Measurements from ENCODE around the gene TMEM92. TPM values are rescaled to one million over a fixed set of nuclear protein-coding genes. Genes with fewer than 3 reads are reported as not detected.

TMEM92 gene
- total and polyA plus RNA-seq, 3 experiments from 2014 or later: not detected

DNA sequence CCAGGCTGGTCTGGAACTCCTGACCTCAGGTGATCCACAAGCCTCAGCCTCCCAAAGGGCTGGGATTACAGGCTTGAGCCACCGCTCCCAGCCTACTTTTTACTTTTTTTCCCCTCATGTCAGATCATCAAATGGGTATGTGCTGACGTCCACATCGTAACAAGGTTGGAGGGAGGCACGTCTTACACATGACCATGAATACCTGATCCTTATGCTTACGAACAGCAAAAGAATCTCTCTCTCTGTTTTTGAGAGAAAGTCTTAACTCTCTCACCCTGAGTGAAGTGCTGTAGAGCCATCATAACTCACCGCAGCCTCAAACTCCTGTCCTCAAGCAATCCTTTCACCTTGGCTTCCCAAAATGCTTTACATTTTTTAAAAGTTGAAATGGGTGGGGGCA lies 29.5 kb upstream of the TMEM92 start:
- Mint-ChIP-seq H3K27me3 (peaks cover 25 to 61% of the 10 kb centered on the region in 2 donors), H3K27ac (no peak overlapping the region), H3K4me3 (no peak overlapping the region), H3K36me3 (peaks cover 0 to 10% (median 3%) of the 10 kb centered on the region in 3 donors), H3K9me3 (peaks cover 14 to 27% (median 24%) of the 10 kb centered on the region in 5 donors), H3K4me1 (no peaks in the 10 kb centered on the region)
- no peak overlapping the region for H3K27ac ChIP-seq (ENCODE audit: low read depth, low read length)
- ChIA-PET CTCF (no interaction called here), POLR2A (no interaction called here)
- H3K4me3 ChIP-seq (ENCODE audit: low read length): no peak overlapping the region
- no peak for DNase-seq
- no peaks in the 10 kb centered on the region for H3K27me3 ChIP-seq (ENCODE audit: insufficient read depth, low read length, poor library complexity, severe bottlenecking)
- no peaks in the 10 kb centered on the region for H3K9me3 ChIP-seq (ENCODE audit: low read length)
- no peaks in the 10 kb centered on the region for H3K36me3 ChIP-seq (ENCODE audit: insufficient read depth, low read length)
- no peaks in the 10 kb centered on the region for H3K4me1 ChIP-seq (ENCODE audit: insufficient read depth, low read length)

DNA sequence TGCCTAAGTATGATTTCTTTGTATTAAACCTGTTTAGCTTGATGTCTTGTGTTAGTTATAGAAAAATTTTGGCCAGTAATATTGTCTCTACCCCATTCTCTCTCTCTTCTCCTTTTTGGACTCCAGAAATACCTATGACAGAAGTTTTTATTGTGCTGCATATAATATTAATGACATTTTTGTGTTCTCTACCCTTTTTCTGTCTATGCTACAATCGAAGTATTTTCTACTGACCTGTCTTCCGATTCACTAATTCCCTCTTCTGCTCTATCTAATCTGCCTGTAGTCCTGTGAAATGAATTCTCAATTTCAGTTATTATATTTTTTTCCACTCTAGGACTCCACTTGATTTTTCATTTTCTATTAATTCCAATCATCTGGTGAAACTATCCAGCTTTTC lies 26.0 kb upstream of the TMEM92 start:
- no peaks in the 10 kb centered on the region for H3K36me3 ChIP-seq (ENCODE audit: insufficient read depth, low read length)
- no peaks in the 10 kb centered on the region for H3K9me3 ChIP-seq (ENCODE audit: low read length)
- no peaks in the 10 kb centered on the region for H3K27me3 ChIP-seq (ENCODE audit: insufficient read depth, low read length, poor library complexity, severe bottlenecking)
- no peak overlapping the region for H3K27ac ChIP-seq (ENCODE audit: low read depth, low read length)
- no peak for DNase-seq
- H3K36me3 Mint-ChIP-seq: peaks cover 0 to 16% (median 7%) of the 10 kb centered on the region in 3 donors
- peaks cover 31 to 53% of the 10 kb centered on the region in 2 donors for H3K27me3 Mint-ChIP-seq
- no peaks in the 10 kb centered on the region for H3K4me1 Mint-ChIP-seq
- no peak overlapping the region for H3K4me3 Mint-ChIP-seq
- H3K9me3 Mint-ChIP-seq: peaks cover 20 to 36% (median 24%) of the 10 kb centered on the region in 5 donors
- H3K4me3 ChIP-seq (ENCODE audit: low read length): no peak overlapping the region
- no peaks in the 10 kb centered on the region for H3K4me1 ChIP-seq (ENCODE audit: insufficient read depth, low read length)
- ChIA-PET CTCF (no interaction called here), POLR2A (no interaction called here)
- no peak overlapping the region for H3K27ac Mint-ChIP-seq

DNA sequence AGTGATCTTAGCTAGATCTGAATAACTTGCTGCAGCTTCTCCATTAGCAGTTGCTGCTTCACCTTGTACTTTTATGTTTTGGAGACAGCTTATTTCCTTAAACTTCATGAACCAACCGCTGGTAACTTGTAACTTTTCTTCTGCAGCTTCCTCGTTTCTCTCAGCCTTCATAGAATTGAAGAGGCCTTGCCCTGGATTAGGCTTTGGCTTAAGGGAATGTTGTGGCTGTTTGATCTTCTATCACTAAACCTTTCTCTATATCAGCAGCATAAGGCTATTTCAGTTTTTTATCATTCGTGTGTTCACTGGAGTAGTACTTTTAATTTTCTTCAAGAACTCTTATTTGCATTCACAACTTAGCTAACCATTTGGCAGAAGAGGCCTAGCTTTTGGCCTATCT lies 21.5 kb upstream of the TMEM92 start:
- POLR2A ChIA-PET: no interaction called here
- no peak for DNase-seq
- H3K4me3 Mint-ChIP-seq: no peak overlapping the region

DNA sequence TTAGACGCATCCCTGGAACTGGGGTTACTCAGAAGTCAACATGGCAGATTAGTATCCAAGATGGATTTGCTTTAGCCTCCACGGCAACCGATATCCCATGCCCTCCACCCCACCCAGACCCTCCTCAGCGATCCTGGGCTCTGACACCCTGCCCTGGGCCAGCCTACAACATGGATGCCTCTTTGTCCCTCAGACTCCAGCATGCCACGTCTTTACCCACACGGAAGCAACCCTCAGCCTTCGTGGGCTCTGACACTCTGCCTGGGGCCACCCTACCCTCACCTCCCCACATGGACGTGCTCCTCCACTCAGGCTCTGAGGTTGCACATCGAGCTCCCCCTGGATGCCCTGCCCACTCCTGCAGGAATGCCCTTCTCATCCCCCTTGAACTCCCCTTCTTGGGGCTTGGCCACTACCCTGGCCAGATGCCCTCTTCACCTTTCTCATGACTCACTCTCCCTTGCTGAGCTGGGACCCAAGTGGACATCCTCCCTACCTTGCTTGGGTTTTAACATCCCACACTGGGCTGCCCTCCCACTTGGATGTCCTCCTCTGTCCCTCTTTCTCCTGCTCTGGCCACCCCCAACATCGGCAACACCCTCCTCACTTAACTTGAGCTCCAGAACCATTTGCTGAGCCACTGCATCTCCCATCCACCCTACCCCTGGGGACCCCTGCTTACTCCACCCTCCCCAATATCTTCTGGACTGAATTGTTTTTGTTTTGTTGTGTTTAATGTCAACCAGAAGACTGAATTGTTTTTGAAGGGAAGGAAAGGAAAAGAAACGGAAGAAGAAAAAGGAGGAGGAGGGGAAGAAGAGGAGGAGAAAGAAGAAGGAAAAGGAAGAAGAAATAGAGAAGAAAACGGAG lies 18.3 kb upstream of the TMEM92 start:
- H3K4me3 ChIP-seq (ENCODE audit: low read length): no peak overlapping the region
- peaks cover 0 to 6% (median 4%) of the 10 kb centered on the region in 3 donors for H3K36me3 Mint-ChIP-seq
- ChIA-PET CTCF (interaction anchor here (1.5 kb wide), 1 partner anchor 56 kb away, joined by 3 read pairs; no protein-coding TSS in a partner anchor), POLR2A (no interaction called here)
- no peak overlapping the region for H3K27ac ChIP-seq (ENCODE audit: low read depth, low read length)
- H3K27me3 ChIP-seq (ENCODE audit: insufficient read depth, low read length, poor library complexity, severe bottlenecking): no peaks in the 10 kb centered on the region
- H3K4me1 Mint-ChIP-seq: no peaks in the 10 kb centered on the region
- H3K36me3 ChIP-seq (ENCODE audit: insufficient read depth, low read length): no peaks in the 10 kb centered on the region
- H3K27me3 Mint-ChIP-seq: peaks cover 5 to 24% of the 10 kb centered on the region in 2 donors
- H3K27ac Mint-ChIP-seq: no peak overlapping the region
- H3K4me3 Mint-ChIP-seq: no peak overlapping the region
- H3K9me3 Mint-ChIP-seq: peaks cover 0 to 6% (median 0%) of the 10 kb centered on the region in 5 donors
- no peak for DNase-seq
- H3K4me1 ChIP-seq (ENCODE audit: insufficient read depth, low read length): no peaks in the 10 kb centered on the region
- H3K9me3 ChIP-seq (ENCODE audit: low read length): no peaks in the 10 kb centered on the region

More for the DNA sequence above, 21.5 kb upstream of the TMEM92 start:
- Mint-ChIP-seq H3K27ac (no peak overlapping the region), H3K36me3 (peaks cover 0 to 16% (median 7%) of the 10 kb centered on the region in 3 donors), H3K27me3 (peaks cover 24 to 45% of the 10 kb centered on the region in 2 donors), H3K4me1 (no peaks in the 10 kb centered on the region), H3K9me3 (peaks cover 14 to 27% (median 16%) of the 10 kb centered on the region in 5 donors)
- H3K27ac ChIP-seq (ENCODE audit: low read depth, low read length): no peak overlapping the region
- no peak overlapping the region for H3K4me3 ChIP-seq (ENCODE audit: low read length)
- CTCF ChIA-PET: interaction anchor here (0.9 kb wide), 1 partner anchor 113 kb away, joined by 3 read pairs; no protein-coding TSS in a partner anchor
- H3K36me3 ChIP-seq (ENCODE audit: insufficient read depth, low read length): no peaks in the 10 kb centered on the region
- no peaks in the 10 kb centered on the region for H3K9me3 ChIP-seq (ENCODE audit: low read length)
- H3K4me1 ChIP-seq (ENCODE audit: insufficient read depth, low read length): no peaks in the 10 kb centered on the region
- no peaks in the 10 kb centered on the region for H3K27me3 ChIP-seq (ENCODE audit: insufficient read depth, low read length, poor library complexity, severe bottlenecking)

DNA sequence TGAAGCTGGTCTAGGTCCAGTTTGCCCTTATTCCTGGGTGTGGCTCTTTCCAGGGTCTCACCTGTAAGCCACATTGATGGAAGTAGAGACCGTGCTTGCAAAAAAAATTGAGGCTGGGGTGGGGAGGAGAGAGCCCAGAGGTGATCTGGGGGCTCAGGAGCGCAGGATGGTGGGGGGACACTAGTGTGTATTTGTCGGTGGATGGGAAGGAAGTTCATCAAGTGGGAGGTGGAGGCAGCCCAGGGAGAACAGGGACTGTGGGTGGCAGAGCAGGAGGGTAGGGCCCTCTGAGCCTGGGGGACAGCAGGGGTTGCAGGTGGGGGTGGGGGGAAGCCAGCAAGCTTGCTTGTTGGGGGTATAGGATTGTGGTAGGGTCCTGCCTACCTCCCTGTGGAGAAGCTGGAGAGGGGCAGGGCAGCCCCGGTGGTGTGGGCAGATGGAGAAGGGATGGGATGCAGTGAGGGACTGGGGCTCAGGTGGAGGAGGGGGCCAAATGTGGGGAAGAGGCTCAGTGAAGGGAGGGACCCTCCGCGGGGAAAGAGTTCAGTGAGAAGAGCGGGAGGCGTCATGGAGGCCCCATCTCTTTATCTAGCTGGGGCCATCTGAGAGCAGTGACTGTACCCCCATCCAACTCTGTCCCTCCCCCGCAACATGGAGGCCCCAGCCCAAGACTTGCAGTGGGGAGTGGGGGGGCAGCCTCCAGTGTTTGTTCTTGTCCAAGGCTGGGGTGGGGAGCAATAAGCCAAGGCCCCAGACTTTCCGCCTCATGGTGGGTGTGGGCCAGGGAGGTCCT lies 17.2 kb upstream of the TMEM92 start:
- Mint-ChIP-seq H3K4me3 (no peak overlapping the region), H3K27me3 (peaks cover 1 to 17% of the 10 kb centered on the region in 2 donors), H3K9me3 (no peaks in the 10 kb centered on the region), H3K36me3 (no peaks in the 10 kb centered on the region), H3K27ac (no peak overlapping the region), H3K4me1 (no peaks in the 10 kb centered on the region)
- no peak overlapping the region for H3K27ac ChIP-seq (ENCODE audit: low read depth, low read length)
- H3K27me3 ChIP-seq (ENCODE audit: insufficient read depth, low read length, poor library complexity, severe bottlenecking): no peaks in the 10 kb centered on the region
- no peaks in the 10 kb centered on the region for H3K36me3 ChIP-seq (ENCODE audit: insufficient read depth, low read length)
- no peak overlapping the region for H3K4me3 ChIP-seq (ENCODE audit: low read length)
- no peaks in the 10 kb centered on the region for H3K9me3 ChIP-seq (ENCODE audit: low read length)
- CTCF ChIA-PET: no interaction called here
- no peaks in the 10 kb centered on the region for H3K4me1 ChIP-seq (ENCODE audit: insufficient read depth, low read length)
- POLR2A ChIA-PET: no interaction called here
- DNase-seq: no peak

DNA sequence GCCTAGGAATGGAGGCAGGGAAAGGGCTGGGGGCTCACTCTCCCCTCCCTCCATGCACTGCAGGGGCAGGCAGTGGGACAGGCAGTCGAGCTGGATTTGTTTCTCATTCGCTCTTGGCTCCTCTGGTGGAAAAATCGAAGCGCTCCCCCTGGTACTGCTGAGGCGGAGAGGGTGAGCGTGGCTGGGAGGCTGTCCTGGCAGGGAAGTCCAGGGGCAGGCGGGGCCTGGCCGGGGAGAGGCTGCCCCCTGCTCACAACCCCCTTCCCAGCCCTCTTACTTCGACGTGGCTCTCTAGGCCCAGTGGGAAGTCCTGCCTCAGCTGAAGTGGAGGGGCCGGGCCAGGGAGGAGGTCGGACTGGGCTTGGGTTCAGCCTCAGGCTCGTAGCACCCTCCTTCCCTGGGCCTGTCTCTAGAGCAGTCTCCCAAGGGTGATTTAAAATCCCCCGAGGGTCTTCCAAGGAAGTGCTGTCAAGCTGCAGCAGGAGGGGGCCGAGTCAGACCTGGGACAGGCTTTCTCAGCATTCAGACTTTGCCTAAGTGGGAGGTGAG lies 16.5 kb upstream of the TMEM92 start:
- CTCF ChIA-PET: no interaction called here
- no peak for DNase-seq
- Histone ChIP-seq H3K4me3 (ENCODE audit: low read length) (no peak overlapping the region), H3K4me1 (ENCODE audit: insufficient read depth, low read length) (no peaks in the 10 kb centered on the region), H3K27me3 (ENCODE audit: insufficient read depth, low read length, poor library complexity, severe bottlenecking) (no peaks in the 10 kb centered on the region), H3K27ac (ENCODE audit: low read depth, low read length) (no peak overlapping the region), H3K9me3 (ENCODE audit: low read length) (no peaks in the 10 kb centered on the region), H3K36me3 (ENCODE audit: insufficient read depth, low read length) (no peaks in the 10 kb centered on the region)
- POLR2A ChIA-PET: no interaction called here
- no peaks in the 10 kb centered on the region for H3K9me3 Mint-ChIP-seq
- no peak overlapping the region for H3K4me3 Mint-ChIP-seq
- H3K4me1 Mint-ChIP-seq: no peaks in the 10 kb centered on the region
- H3K27ac Mint-ChIP-seq: no peak overlapping the region
- peaks cover 5 to 20% of the 10 kb centered on the region in 2 donors for H3K27me3 Mint-ChIP-seq
- H3K36me3 Mint-ChIP-seq: no peaks in the 10 kb centered on the region

DNA sequence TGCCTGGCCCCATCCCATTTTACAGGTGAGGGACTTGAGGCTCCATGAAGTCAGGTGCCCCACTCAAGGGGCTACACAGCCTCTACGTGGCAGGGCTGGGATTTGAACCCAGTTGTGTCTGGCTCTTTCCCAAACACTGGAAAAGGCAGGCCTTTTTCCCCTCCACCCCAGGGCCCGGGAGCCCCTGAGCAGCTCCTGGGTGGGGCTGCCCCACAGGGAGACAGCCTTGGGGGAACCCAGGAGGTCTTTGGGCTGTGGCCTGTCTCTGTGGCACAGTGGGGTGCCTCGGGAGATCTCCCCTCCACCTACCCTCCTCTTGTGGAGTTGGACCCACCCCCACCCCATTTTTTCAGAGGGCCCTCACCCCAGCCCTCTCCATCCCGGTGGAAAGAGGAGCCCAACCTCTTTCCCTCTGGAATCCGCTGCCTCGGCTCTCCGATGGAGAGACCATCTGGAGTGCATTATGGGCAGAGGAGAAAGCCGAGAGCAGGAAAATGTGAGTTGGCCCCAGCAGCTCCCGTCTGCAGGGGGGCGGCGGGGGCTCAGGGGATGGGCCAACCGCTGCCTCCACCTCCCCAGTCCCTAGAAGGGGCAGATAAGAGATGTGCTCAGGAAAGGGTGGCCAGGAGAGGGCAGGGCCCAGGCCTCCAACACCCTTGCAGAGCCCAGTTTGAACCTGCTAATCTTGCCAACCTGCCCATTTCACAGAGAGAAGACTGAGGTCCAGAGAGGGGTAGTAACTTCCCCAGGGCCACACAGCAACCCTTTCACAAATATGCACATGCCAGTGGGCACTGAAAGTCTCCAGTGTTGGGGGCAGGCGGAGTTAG lies 15.4 kb upstream of the TMEM92 start:
- ChIA-PET POLR2A (no interaction called here), CTCF (no interaction called here)
- no peaks in the 10 kb centered on the region for H3K36me3 ChIP-seq (ENCODE audit: insufficient read depth, low read length)
- H3K27ac ChIP-seq (ENCODE audit: low read depth, low read length): no peak overlapping the region
- H3K9me3 Mint-ChIP-seq: no peaks in the 10 kb centered on the region
- peaks cover 5 to 29% of the 10 kb centered on the region in 2 donors for H3K27me3 Mint-ChIP-seq
- H3K4me1 ChIP-seq (ENCODE audit: insufficient read depth, low read length): no peaks in the 10 kb centered on the region
- no peaks in the 10 kb centered on the region for H3K9me3 ChIP-seq (ENCODE audit: low read length)
- H3K4me3 Mint-ChIP-seq: no peak overlapping the region
- no peak overlapping the region for H3K4me3 ChIP-seq (ENCODE audit: low read length)
- no peaks in the 10 kb centered on the region for H3K4me1 Mint-ChIP-seq
- H3K36me3 Mint-ChIP-seq: no peaks in the 10 kb centered on the region
- H3K27ac Mint-ChIP-seq: peak overlapping the region in 1 of 8 donors; percentile 63
- DNase-seq: no peak
- H3K27me3 ChIP-seq (ENCODE audit: insufficient read depth, low read length, poor library complexity, severe bottlenecking): no peaks in the 10 kb centered on the region

All from CD8-positive, alpha-beta memory T cell (primary cell).